Measurements from ENCODE around the gene HAPSTR1.

Gene HAPSTR1

GRCh38 chr16:9124444-9124843 lies 33.0 kb downstream of the HAPSTR1 start:
- no peak for DNase-seq

DNA sequence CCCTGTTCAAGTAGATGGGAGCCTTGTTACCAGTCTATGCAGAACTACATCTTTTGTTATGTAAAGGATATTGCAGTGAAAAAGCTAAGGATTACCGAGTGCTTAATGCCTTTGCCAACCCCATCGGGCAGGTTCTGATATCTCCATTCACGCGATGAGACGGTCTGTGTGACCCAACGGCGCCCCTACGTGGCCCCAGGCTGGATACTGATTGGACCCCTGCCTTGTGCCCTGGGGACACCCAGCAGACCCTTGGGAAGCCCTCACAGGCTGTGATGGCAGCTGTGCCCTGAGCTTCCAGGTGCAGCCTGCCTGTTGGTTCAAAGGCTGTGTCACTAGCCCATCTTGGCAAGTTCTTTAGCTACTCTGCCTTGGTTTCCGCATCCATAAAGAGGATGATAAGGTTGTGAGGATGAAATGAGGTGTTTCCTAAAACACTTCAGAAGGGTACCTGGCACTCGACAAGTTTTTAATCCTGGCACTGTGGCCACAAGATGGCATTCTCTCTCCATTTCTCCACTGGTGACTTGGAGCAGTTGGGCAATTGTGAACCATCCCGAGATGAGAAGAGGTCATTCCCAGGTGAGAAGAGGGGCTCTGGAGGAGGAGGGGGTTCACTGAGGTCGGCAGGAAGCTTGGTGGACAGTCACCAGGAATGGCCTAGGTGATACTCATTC lies 33.6 kb downstream of the HAPSTR1 start:
- DNase-seq, result no peak

GRCh38 chr16:9125658-9126505 lies 34.4 kb downstream of the HAPSTR1 start:
- no peak for DNase-seq

DNA sequence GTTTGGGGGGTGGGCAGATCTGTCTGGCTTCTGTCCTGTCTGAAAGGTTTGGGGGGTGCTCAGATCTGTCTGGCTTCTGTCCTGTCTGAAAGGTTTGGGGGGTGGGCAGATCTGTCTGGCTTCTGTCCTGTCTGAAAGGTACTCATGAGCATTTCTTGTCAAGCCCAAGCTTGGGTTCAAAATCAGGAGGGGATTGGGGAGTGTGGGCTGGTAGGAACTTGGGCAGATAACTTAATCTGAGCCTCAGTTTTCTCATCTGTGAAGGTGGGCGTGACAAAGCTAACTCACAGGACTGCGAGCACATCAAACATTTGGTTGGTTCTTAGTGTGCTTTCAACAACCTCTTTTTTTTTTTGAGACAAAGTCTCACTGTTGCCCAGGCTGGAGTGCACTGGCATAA lies 35.2 kb downstream of the HAPSTR1 start:
- no peak for DNase-seq

DNA sequence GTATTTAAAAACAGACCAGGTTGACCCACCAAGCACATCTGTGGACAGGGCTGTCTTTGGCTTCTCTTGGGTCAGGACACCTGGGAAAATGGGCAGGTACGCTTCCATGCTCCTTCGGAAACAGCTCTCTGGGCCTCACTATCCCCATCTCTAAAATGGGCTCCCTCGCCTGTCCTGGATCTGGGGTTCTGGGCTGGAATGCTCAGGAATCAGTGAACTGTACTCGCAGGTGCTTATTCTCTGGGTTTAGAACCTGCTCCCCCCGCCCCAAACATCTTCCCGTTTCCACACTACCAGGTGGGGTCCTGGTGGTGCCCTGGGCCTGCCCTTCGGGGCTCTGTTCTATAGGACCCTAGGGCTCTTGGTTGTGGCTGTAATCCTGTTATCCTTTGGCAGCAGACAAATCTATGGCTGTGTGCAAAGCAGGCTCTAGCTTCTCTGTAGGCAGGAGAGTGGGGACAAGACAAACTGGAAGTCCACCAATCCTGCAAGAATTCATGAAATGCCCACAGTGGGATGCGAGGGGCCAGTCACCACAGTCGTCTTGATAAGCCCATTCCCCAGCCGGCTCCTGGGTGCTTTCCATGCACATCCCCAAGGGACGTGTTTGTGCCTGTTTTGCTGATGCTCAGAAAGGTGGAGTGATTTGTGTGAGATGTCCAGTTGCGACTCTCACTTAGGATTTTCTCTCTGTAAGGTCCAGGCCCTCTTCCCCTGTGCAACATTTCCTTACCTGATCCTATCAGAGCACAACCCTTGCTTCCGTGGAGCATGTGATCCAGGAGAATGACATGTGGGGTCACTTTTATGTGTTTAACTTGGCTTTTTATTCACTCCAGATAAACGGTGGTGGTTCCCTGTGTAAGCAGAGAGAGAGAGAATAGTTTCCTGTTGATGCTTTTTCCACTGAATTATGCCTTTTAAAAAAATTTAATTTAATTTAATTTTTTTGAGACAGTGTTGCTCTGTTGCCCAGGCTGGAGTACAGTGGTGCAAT lies 37.2 kb downstream of the HAPSTR1 start:
- no peak for DNase-seq

DNA sequence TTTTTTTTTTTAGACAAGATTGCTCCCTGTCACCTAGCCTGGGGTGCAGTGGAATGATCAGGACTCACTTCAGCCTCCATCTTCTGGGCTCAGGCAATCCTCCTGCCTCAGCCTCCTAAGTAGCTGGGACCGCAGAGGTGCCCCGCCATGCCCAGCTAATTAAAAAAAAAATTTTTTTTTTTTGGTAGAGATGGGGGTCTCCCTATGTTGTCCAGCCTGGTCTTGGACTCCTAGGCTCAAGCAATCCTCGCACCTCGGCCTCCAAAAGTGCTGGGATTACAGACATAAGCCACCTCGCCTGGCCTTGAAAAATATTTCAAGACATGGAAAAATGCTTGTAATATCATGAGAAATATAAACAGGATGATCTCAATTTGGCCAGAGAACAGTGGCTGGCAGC lies 42.9 kb downstream of the HAPSTR1 start:
- DNase-seq, result no peak

DNA sequence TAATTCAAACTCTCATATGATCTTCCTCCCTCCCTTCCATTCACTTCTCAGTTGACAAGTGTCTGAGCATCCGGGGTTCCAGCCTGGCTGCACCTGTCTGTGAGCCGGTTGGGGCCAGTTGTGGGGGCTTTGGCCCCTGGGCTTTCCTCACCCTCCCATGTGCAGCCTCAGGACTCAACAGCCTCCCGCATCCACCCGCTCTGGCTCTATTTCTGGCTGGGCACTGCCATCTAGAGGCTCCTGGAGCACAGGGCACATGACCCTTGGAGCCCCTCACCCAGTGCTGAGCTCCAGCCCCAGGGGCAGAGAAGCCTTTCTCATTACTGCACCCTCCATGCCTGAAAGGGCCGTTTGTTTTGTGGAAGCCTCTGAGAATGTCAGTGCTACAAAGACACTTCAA lies 43.3 kb downstream of the HAPSTR1 start:
- DNase-seq, result peak; percentile 50

- DNase-seq, result no peak
These were observed 44.4 kb downstream of the HAPSTR1 start for GRCh38 chr16:9135797-9136196.

DNA sequence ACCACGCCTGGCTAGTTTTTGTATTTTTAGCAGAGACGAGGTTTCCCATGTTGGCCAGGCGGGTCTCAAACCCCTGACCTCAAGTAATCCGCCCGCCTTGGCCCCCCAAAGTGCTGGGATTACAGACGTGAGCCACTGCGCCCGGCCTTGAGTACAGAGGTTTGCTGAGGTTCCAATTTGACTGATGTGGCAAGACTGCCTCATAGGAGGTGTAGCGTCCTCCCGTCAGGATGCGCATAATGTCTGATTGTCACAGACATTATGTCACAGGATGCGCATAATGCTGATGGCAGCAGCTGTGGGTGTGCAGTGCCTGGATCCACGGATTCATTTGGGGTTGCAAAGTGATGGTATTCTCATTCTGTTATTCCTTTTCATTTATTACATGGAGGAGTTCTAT lies 45.2 kb downstream of the HAPSTR1 start:
- no peak for DNase-seq

DNA sequence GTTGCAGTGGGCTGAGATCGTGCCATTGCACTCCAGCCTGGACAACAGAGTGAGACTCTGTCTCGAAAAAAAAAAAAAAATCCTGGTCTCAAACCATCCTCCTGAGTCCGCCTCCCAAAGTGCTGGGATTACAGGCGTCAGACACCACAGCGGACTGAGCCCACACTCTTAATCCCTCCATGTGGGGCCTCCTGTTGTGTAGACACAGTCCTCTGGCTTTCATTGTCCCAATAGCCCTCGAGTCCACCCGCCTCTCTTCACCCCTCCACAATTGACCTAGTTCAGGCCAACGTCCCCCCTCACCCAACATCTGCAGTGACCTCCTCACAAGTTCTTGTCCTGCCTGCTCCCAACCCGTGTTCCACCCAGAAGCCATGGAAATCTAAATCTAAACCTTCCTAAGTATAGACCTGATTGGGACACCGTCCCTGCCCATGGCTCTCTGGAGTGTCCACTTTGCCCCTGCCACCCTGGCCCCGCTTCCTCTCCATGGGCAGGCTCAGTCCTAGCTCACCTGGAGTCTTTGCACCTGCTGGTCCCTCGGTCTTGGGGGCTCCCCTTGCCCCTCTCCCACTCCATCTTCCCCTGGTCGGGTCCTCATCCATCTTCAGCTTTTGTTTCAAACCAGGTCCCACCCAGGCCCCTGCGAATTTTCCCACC lies 46.7 kb downstream of the HAPSTR1 start:
- no peak for DNase-seq

- peak; percentile 53 for DNase-seq
These were observed 47.5 kb downstream of the HAPSTR1 start for GRCh38 chr16:9138731-9139501.

DNA sequence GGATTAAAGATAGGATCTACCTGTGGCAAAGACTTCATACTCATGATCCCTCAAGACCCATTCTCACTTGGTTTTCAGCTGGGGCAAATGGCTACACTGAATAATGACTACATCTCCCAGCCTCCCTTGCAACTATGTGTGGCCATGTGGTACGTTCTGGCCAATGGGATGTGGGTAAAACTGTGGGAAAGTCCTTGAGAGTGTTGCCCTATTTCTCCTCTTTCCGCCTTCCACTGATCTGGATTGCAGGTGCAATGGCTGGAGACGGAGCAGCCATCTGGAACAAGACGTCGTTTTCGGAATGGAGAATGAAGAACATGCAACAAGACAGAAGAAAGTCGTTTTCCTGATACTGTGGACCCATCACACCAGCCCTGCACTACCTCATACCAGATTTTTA lies 48.5 kb downstream of the HAPSTR1 start:
- DNase-seq, result no peak
